GM12878 (cell line): ENCODE results near the gene CACFD1. TPM values are rescaled to one million over a fixed set of nuclear protein-coding genes. Genes with fewer than 3 reads are reported as not detected.

ENCODE experiments used
- ATAC-seq: fragments of 200-7000 bp; cut with Tn5 transposase; 3 replicates; pipeline ENCODE4 v1.9.1; 2020; ENCODE audit warnings: mild to moderate bottlenecking, moderate library complexity
- BruUV-seq: library from RNA; stranded (reverse); fragments of 400-500 nt; replicated peaks from 2 replicates; lab custom pipeline; 2021; lab: Mats Ljungman, UMichigan
- CTCF ChIA-PET: fragments of 300-600 bp; sonication (Branson Sonifier 250); formaldehyde crosslinking; extraction: SDS; loops from one replicate; lab custom pipeline; 2021; ENCODE audit warnings: inconsistent platforms; lab: Yijun Ruan, JAX
- POLR2A ChIA-PET: fragments of 350-600 bp; formaldehyde crosslinking; extraction: SDS; loops from one replicate; lab custom pipeline; 2021; ENCODE audit warnings: inconsistent platforms; lab: Charles Lee
- RAD21 ChIA-PET: fragments of 300-600 bp; sonication (Branson Sonifier 250); formaldehyde crosslinking; loops from one replicate; lab custom pipeline; 2023; ENCODE audit warnings: antibody characterized with exemption; ENCODE audit not compliant: unreplicated experiment; lab: Charles Lee
- SMC1A ChIA-PET: fragments of 300-600 bp; sonication (Branson Sonifier 250); formaldehyde crosslinking; loops from one replicate; lab custom pipeline; 2023; ENCODE audit not compliant: unreplicated experiment, uncharacterized antibody; lab: Charles Lee
- DNase-seq: peaks from one replicate; pipeline ENCODE4 v3.0.0-alpha.2; 2011; ENCODE audit warnings: low read depth, low spot score
- FAIRE-seq: peaks from 3 replicates; lab custom pipeline; 2011; peaks lifted over from hg19 to GRCh38; lab: Jason Lieb, UNC
- H2AFZ ChIP-seq: 2 replicates; pipeline ENCODE4 v1.6.0; 2011; ENCODE audit warnings: low read depth, low read length, control low read depth; ENCODE audit not compliant: control insufficient read depth
- H3K27ac ChIP-seq: 2 replicates; pipeline ENCODE4 v1.5.1; 2011; ENCODE audit warnings: control low read depth; ENCODE audit not compliant: control insufficient read depth, insufficient read depth
- H3K27me3 ChIP-seq, 2 experiments: replicated peaks in 1 of 2; 2 replicates each; pipeline versions ENCODE4 v1.6.0 to v1.6.1; 2011; ENCODE audit warnings: low read length in 1 of 2; ENCODE audit not compliant: control insufficient read depth in 2 of 2, insufficient read depth in 2 of 2
- H3K36me3 ChIP-seq, 2 experiments: 2 replicates each; pipeline ENCODE4 v1.5.1; 2011; ENCODE audit warnings: low read length in 1 of 2; ENCODE audit not compliant: control insufficient read depth in 2 of 2, insufficient read depth in 2 of 2
- H3K4me1 ChIP-seq: 2 replicates; pipeline ENCODE4 v1.6.1; 2011; ENCODE audit warnings: mild to moderate bottlenecking, low read length, moderate library complexity, mixed read lengths; ENCODE audit not compliant: control insufficient read depth, insufficient read depth
- H3K4me2 ChIP-seq: 2 replicates; pipeline ENCODE4 v1.6.0; 2011; ENCODE audit warnings: control low read depth; ENCODE audit not compliant: control insufficient read depth, insufficient read depth
- H3K4me3 ChIP-seq: fragments of 200-600 bp; sonication (generic); 2 replicates; pipeline ENCODE4 v1.5.1; 2016
- H3K79me2 ChIP-seq: 2 replicates; pipeline ENCODE4 v1.6.0; 2011; ENCODE audit warnings: low read length; ENCODE audit not compliant: control insufficient read depth, insufficient read depth
- H3K9ac ChIP-seq: 2 replicates; pipeline ENCODE4 v1.8.0; 2011; ENCODE audit warnings: low read length, control low read depth, mixed read lengths; ENCODE audit not compliant: control insufficient read depth, insufficient read depth
- H3K9me3 ChIP-seq: replicated peaks from 3 replicates; pipeline ENCODE4 v1.5.1; 2011; ENCODE audit warnings: mild to moderate bottlenecking, low read length; ENCODE audit not compliant: control insufficient read depth, insufficient read depth
- H4K20me1 ChIP-seq: 2 replicates; pipeline ENCODE4 v1.6.0; 2011; ENCODE audit not compliant: control insufficient read depth, insufficient read depth
- BHLHE40 ChIP-seq, 2 experiments: fragments of 450-650 bp in 1 of 2; IDR thresholded peaks; 2 replicates each; pipeline ENCODE4 v1.6.1; 2011 to 2017; ENCODE audit warnings: low read depth in 2 of 2, borderline replicate concordance in 1 of 2, improper control_type of control experiment in 1 of 2, low read length in 1 of 2, mild to moderate bottlenecking in 1 of 2
- GATAD2B ChIP-seq: fragments of 450-650 bp; conservative IDR thresholded peaks from 2 replicates; pipeline ENCODE4 v1.6.1; 2017; ENCODE audit warnings: low read depth, mild to moderate bottlenecking, moderate library complexity
- IRF4 ChIP-seq: IDR thresholded peaks from 2 replicates; pipeline ENCODE4 v1.6.1; 2011; ENCODE audit warnings: low read depth, low read length
- MTA2 ChIP-seq: fragments of 450-650 bp; IDR thresholded peaks from 2 replicates; pipeline ENCODE4 v1.6.1; 2016; ENCODE audit warnings: low read depth, mild to moderate bottlenecking, moderate library complexity
- MXI1 ChIP-seq: fragments of 150-350 bp; IDR thresholded peaks from 2 replicates; pipeline ENCODE4 v1.6.1; 2011; ENCODE audit warnings: low read depth, mild to moderate bottlenecking, inconsistent platforms, low read length, improper control_type of control experiment
- NFXL1 ChIP-seq: fragments of 450-650 bp; IDR thresholded peaks from 2 replicates; pipeline ENCODE4 v1.6.1; 2017; ENCODE audit warnings: antibody characterized with exemption, mild to moderate bottlenecking, borderline replicate concordance
- NRF1 ChIP-seq: conservative IDR thresholded peaks from 2 replicates; pipeline ENCODE4 v1.6.1; 2011; ENCODE audit warnings: mild to moderate bottlenecking, low read depth, low read length, improper control_type of control experiment
- POLR2AphosphoS2 ChIP-seq: IDR thresholded peaks from 2 replicates; pipeline ENCODE4 v1.6.1; 2011; ENCODE audit warnings: low read depth, mild to moderate bottlenecking, low read length, improper control_type of control experiment, moderate library complexity
- RCOR1 ChIP-seq: conservative IDR thresholded peaks from 2 replicates; pipeline ENCODE4 v1.6.1; 2012; ENCODE audit warnings: low read depth, low read length, improper control_type of control experiment
- SIN3A ChIP-seq: IDR thresholded peaks from 2 replicates; pipeline ENCODE4 v1.6.1; 2012; ENCODE audit warnings: low read depth, low read length, improper control_type of control experiment
- SIX5 ChIP-seq: IDR thresholded peaks from 2 replicates; pipeline ENCODE4 v1.6.1; 2011; ENCODE audit warnings: mild to moderate bottlenecking, low read depth, low read length, moderate library complexity; ENCODE audit not compliant: severe bottlenecking
- SPI1 ChIP-seq: IDR thresholded peaks from 2 replicates; pipeline ENCODE4 v1.6.1; 2011; ENCODE audit warnings: low read depth, mild to moderate bottlenecking, low read length, moderate library complexity, borderline replicate concordance; ENCODE audit not compliant: insufficient read depth
- TAF1 ChIP-seq: IDR thresholded peaks from 2 replicates; pipeline ENCODE4 v1.6.1; 2011; ENCODE audit warnings: mild to moderate bottlenecking, low read depth, low read length, borderline replicate concordance
- ZBED1 ChIP-seq: IDR thresholded peaks from 2 replicates; pipeline ENCODE4 v1.6.1; 2016; ENCODE audit warnings: borderline replicate concordance
- ZNF217 ChIP-seq: fragments of 450-650 bp; IDR thresholded peaks from 2 replicates; pipeline ENCODE4 v1.6.1; 2017; ENCODE audit warnings: antibody characterized with exemption, mild to moderate bottlenecking
- ZNF384 ChIP-seq: IDR thresholded peaks from 2 replicates; pipeline ENCODE4 v1.6.1; 2012; ENCODE audit warnings: low read depth, mild to moderate bottlenecking, low read length, improper control_type of control experiment, borderline replicate concordance
- WGBS: methylation state at CpG from one replicate; pipeline ENCODE4 v1.1.6; 2016; ENCODE audit warnings: low lambda C conversion rate; ENCODE audit not compliant: insufficient replicate concordance, insufficient coverage; ENCODE audit errors: missing lambda C conversion rate; 5-methylcytosine and 5-hydroxymethylcytosine counted together
- in situ Hi-C: fragments of 300-500 bp; cut with MboI; formaldehyde crosslinking; loops from 9 replicates; pipeline ENCODE4 v1.14.3; 2018; ENCODE audit warnings: mixed read lengths
- intact Hi-C: fragments of 100-400 bp; cut with micrococcal nuclease; formaldehyde crosslinking; loops from one replicate; pipeline ENCODE4 v1.14.2; 2022; ENCODE audit not compliant: unreplicated experiment
- polyA plus RNA-seq, 11 experiments: library from polyadenylated mRNA; depleted of rRNA in 4 of 11; unstranded in 6 of 11; stranded (reverse) in 5 of 11; fragments of >200 nt; fragmentation: Nextera tagmentation in 4 of 11; fragmentation: Illumina TruSeq in 1 of 11; extraction: Ambion mirVana in 4 of 11; extraction: Trizol in 1 of 11; gene quantifications; 1 replicate in 1 of 11; 2 replicates in 10 of 11; pipeline versions ENCODE4 v1.2.1 to v1.2.3, GENCODE V29; 2011 to 2016; ENCODE audit warnings: inconsistent platforms in 2 of 11, missing spikeins in 2 of 11, low read depth in 1 of 11
- total RNA-seq, 4 experiments: library from RNA; depleted of rRNA in 3 of 4; stranded (reverse); fragments of >200 nt in 3 of 4; fragmentation: Illumina TruSeq in 1 of 4; extraction: Trizol in 1 of 4; gene quantifications; 2 replicates each; pipeline versions ENCODE4 v1.2.1 to v1.2.3, GENCODE V29; 2013 to 2021
- TF ChIP-seq, protein P1 (sequence below): IDR thresholded peaks from 2 replicates; pipeline ENCODE4 v1.6.1; 2011; ENCODE audit warnings: low read depth, mild to moderate bottlenecking, low read length, moderate library complexity, borderline replicate concordance; ENCODE audit errors: extremely low read depth
- TF ChIP-seq, protein P2 (sequence below): fragments of 450-650 bp; IDR thresholded peaks from 2 replicates; pipeline ENCODE4 v1.6.1; 2017; ENCODE audit warnings: mild to moderate bottlenecking, moderate library complexity
- TF ChIP-seq, protein P3 (sequence below): IDR thresholded peaks from 2 replicates; pipeline ENCODE4 v1.6.1; 2011; ENCODE audit warnings: low read depth, low read length, improper control_type of control experiment, borderline replicate concordance

Gene CACFD1
- total and polyA plus RNA-seq, 10 of the 15 experiments (the other 5 are each of a cell fraction or from before 2014, with no cell fraction given): 0.09 to 5.8 (median 1.4) TPM; not detected in 1

DNA sequence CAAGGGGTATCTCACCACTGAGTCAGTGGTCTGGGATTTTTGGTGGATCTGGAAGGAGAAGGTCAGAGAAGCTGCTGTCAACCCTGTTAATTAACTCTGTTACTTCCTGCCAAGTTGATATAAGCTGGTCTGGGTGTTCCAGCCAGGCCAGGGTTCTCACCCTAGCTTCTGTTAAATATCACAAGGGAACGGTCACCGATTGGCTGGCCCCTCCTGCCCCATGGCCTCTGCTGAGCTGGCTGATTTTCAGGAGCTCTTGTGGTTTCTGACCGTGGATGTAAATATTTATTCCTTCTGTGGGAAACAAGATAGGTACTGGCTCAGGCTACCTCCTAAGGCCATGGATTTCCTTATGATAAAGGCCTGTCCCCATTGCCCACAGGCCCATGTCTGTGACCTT lies 36.6 kb upstream of the CACFD1 start:
- ChIA-PET CTCF (interaction anchor here (1.1 to 1.2 kb wide), 2 partner anchors 55 to 571 kb away, joined by 3 read pairs; partner anchors contain the start of gene SLC2A6), POLR2A (interaction anchor here (0.6 to 2.6 kb wide), 4 partner anchors 9 to 1264 kb away, joined by 3 to 12 read pairs (median 6); partner anchors contain the start of gene SLC2A6), SMC1A (interaction anchor here (0.9 to 2.3 kb wide), 3 partner anchors 14 to 37 kb away, joined by 3 to 6 read pairs (median 5); partner anchors contain the start of gene CACFD1), RAD21 (interaction anchor here (1.8 kb wide), 1 partner anchor 55 kb away, joined by 10 read pairs; the partner anchor contains the start of gene SLC2A6)
- TF ChIP-seq ZBED1 (no peak), ZNF384 (no peak), BHLHE40 (IDR thresholded peaks at IDR 0.05; ENCODE audit: borderline replicate concordance in 1 of 2, low read depth in 2 of 2, low read length in 1 of 2) (no peak), NRF1 (no peak), SIX5 (no peak), MXI1 (no peak), NFXL1 (no peak), POLR2AphosphoS2 (no peak), ZNF217 (no peak), TAF1 (no peak), GATAD2B (no peak), MTA2 (no peak), IRF4 (no peak), RCOR1 (no peak), SIN3A (no peak), SPI1 (no peak)
- TF ChIP-seq, protein P1, sequence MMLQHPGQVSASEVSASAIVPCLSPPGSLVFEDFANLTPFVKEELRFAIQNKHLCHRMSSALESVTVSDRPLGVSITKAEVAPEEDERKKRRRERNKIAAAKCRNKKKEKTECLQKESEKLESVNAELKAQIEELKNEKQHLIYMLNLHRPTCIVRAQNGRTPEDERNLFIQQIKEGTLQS: no peak
- TF ChIP-seq, protein P2, sequence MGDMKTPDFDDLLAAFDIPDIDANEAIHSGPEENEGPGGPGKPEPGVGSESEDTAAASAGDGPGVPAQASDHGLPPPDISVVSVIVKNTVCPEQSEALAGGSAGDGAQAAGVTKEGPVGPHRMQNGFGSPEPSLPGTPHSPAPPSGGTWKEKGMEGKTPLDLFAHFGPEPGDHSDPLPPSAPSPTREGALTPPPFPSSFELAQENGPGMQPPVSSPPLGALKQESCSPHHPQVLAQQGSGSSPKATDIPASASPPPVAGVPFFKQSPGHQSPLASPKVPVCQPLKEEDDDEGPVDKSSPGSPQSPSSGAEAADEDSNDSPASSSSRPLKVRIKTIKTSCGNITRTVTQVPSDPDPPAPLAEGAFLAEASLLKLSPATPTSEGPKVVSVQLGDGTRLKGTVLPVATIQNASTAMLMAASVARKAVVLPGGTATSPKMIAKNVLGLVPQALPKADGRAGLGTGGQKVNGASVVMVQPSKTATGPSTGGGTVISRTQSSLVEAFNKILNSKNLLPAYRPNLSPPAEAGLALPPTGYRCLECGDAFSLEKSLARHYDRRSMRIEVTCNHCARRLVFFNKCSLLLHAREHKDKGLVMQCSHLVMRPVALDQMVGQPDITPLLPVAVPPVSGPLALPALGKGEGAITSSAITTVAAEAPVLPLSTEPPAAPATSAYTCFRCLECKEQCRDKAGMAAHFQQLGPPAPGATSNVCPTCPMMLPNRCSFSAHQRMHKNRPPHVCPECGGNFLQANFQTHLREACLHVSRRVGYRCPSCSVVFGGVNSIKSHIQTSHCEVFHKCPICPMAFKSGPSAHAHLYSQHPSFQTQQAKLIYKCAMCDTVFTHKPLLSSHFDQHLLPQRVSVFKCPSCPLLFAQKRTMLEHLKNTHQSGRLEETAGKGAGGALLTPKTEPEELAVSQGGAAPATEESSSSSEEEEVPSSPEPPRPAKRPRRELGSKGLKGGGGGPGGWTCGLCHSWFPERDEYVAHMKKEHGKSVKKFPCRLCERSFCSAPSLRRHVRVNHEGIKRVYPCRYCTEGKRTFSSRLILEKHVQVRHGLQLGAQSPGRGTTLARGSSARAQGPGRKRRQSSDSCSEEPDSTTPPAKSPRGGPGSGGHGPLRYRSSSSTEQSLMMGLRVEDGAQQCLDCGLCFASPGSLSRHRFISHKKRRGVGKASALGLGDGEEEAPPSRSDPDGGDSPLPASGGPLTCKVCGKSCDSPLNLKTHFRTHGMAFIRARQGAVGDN: no peak
- TF ChIP-seq, protein P3, sequence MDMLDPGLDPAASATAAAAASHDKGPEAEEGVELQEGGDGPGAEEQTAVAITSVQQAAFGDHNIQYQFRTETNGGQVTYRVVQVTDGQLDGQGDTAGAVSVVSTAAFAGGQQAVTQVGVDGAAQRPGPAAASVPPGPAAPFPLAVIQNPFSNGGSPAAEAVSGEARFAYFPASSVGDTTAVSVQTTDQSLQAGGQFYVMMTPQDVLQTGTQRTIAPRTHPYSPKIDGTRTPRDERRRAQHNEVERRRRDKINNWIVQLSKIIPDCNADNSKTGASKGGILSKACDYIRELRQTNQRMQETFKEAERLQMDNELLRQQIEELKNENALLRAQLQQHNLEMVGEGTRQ: no peak
- BruUV-seq: no TSS peak
- no peak overlapping the region for H3K27ac ChIP-seq
- H3K27me3 ChIP-seq: no peaks in the 10 kb centered on the region; a peak in 1 of 4 replicates
- in situ Hi-C loops (no loop called here), intact Hi-C loops (no loop called here)
- DNase-seq (no peak), FAIRE-seq (no peak), ATAC-seq (no peak)
- H4K20me1 ChIP-seq: no peaks in the 10 kb centered on the region
- peaks cover under 1% of the 10 kb centered on the region for H3K79me2 ChIP-seq
- no peak overlapping the region for H3K4me2 ChIP-seq
- no peak overlapping the region for H3K9ac ChIP-seq
- H2AFZ ChIP-seq: no peak overlapping the region
- peaks cover 32% of the 10 kb centered on the region for H3K4me1 ChIP-seq
- WGBS: 91% methylated on average over 3 of the region's 3 CpGs
- no peaks in the 10 kb centered on the region for H3K36me3 ChIP-seq
- no peak overlapping the region for H3K4me3 ChIP-seq
- no peaks in the 10 kb centered on the region; the same call in 1 of the 3 replicates for H3K9me3 ChIP-seq
